ENCODE data around the gene MRPS31.

The MRPS31 gene

GRCh38 chr13:40770934-40771618, at the start of gene MRPS31:
MRPS31 (minus strand) TSS chr13:40771190; CDS start chr13:40771136, 54 bp downstream.
- H3K4me3 ChIP-seq: peak within 1 kb of the TSS; percentile 58 to 77 (median 74)
- H3K27ac ChIP-seq: peak within 1 kb of the TSS in 20 of 21 experiments; percentile 68 to 93 (median 84)

GRCh38 chr13:40819797-40820315, 48.9 kb upstream of the MRPS31 start:
- no peak overlapping the region for H3K27ac ChIP-seq
- no peak overlapping the region for H3K4me3 ChIP-seq

GRCh38 chr13:40818926-40819325, 47.9 kb upstream of the MRPS31 start:
- Histone ChIP-seq H3K27ac (no peak overlapping the region), H3K4me3 (no peak overlapping the region)

- no peak overlapping the region for H3K4me3 ChIP-seq
- no peak overlapping the region for H3K27ac ChIP-seq
Measured at GRCh38 chr13:40814803-40815202, 43.8 kb upstream of the MRPS31 start.

- H3K27ac ChIP-seq: no peak overlapping the region
- no peak overlapping the region for H3K4me3 ChIP-seq
Measured at GRCh38 chr13:40813667-40814454, 42.9 kb upstream of the MRPS31 start.

GRCh38 chr13:40812724-40813445, 41.9 kb upstream of the MRPS31 start:
- H3K27ac ChIP-seq: no peak overlapping the region
- no peak overlapping the region for H3K4me3 ChIP-seq

- Histone ChIP-seq H3K4me3 (no peak overlapping the region), H3K27ac (no peak overlapping the region)
Measured at GRCh38 chr13:40812102-40812501, 41.1 kb upstream of the MRPS31 start.

- Histone ChIP-seq H3K4me3 (no peak overlapping the region), H3K27ac (no peak overlapping the region)
Measured at GRCh38 chr13:40809471-40809870, 38.5 kb upstream of the MRPS31 start.

- Histone ChIP-seq H3K27ac (no peak overlapping the region), H3K4me3 (no peak overlapping the region)
Measured at GRCh38 chr13:40806241-40806640, 35.3 kb upstream of the MRPS31 start.

- Histone ChIP-seq H3K27ac (no peak overlapping the region), H3K4me3 (no peak overlapping the region)
Measured at GRCh38 chr13:40803316-40803715, 32.3 kb upstream of the MRPS31 start.

GRCh38 chr13:40801255-40802217, 30.5 kb upstream of the MRPS31 start:
- Histone ChIP-seq H3K4me3 (no peak overlapping the region), H3K27ac (no peak overlapping the region)

GRCh38 chr13:40800559-40800958, 29.6 kb upstream of the MRPS31 start:
- H3K27ac ChIP-seq: no peak overlapping the region
- no peak overlapping the region for H3K4me3 ChIP-seq

GRCh38 chr13:40799508-40799907, 28.5 kb upstream of the MRPS31 start:
- Histone ChIP-seq H3K4me3 (no peak overlapping the region), H3K27ac (no peak overlapping the region)

- no peak overlapping the region for H3K4me3 ChIP-seq
- H3K27ac ChIP-seq: no peak overlapping the region
Measured at GRCh38 chr13:40798380-40798779, 27.4 kb upstream of the MRPS31 start.

- H3K4me3 ChIP-seq: no peak overlapping the region
- no peak overlapping the region for H3K27ac ChIP-seq
Measured at GRCh38 chr13:40796649-40797048, 25.7 kb upstream of the MRPS31 start.

- Histone ChIP-seq H3K27ac (no peak overlapping the region), H3K4me3 (no peak overlapping the region)
Measured at GRCh38 chr13:40794414-40795368, 23.7 kb upstream of the MRPS31 start.

GRCh38 chr13:40793339-40793738, 22.3 kb upstream of the MRPS31 start:
- H3K27ac ChIP-seq: no peak overlapping the region

More at GRCh38 chr13:40793339-40793738, 22.3 kb upstream of the MRPS31 start:
- no peak overlapping the region for H3K4me3 ChIP-seq
